ENCODE data around the gene NDST4. TPM values are rescaled to one million over a fixed set of nuclear protein-coding genes. Genes with fewer than 3 reads are reported as not detected.

Gene NDST4
- total and polyA plus RNA-seq, 4 donors: not detected

- 90% methylated on average over 1 of the region's 1 CpG for WGBS
- Histone ChIP-seq H3K9me3 (ENCODE audit: control insufficient read depth in 4 of 4, low read length in 3 of 4) (no peaks in the 10 kb centered on the region), H3K4me1 (ENCODE audit: control insufficient read depth in 4 of 4, insufficient read depth in 4 of 4, low read length in 3 of 4) (peaks cover 0 to 2% (median 0%) of the 10 kb centered on the region in 4 donors), H3K4me3 (ENCODE audit: low read depth in 1 of 3, low read length in 3 of 3) (no peak overlapping the region), H3K9ac (ENCODE audit: low read depth in 1 of 2, low read length in 2 of 2) (no peak overlapping the region), H3K27ac (ENCODE audit: low read depth in 1 of 2, low read length in 2 of 2) (no peak overlapping the region), H3K27me3 (ENCODE audit: control insufficient read depth in 4 of 4, insufficient read depth in 4 of 4, low read length in 3 of 4) (no peaks in the 10 kb centered on the region), H3K36me3 (ENCODE audit: control insufficient read depth in 4 of 4, insufficient read depth in 3 of 4, low read depth in 1 of 4, low read length in 3 of 4) (no peaks in the 10 kb centered on the region)
- no peak for DNase-seq (ENCODE audit: low spot score)
- TF ChIP-seq YY1 (IDR thresholded peaks at IDR 0.05) (no peak), HNF4A (conservative IDR thresholded peaks at IDR 0.05) (no peak), EGR1 (IDR thresholded peaks at IDR 0.05; ENCODE audit: low read depth in 2 of 2) (no peak), ZBTB33 (IDR thresholded peaks at IDR 0.05) (no peak), GABPA (IDR thresholded peaks at IDR 0.05 in 1 of 2, conservative IDR thresholded peaks at IDR 0.05 in 1 of 2) (no peak), FOXA1 (IDR thresholded peaks at IDR 0.05) (no peak), FOXA2 (IDR thresholded peaks at IDR 0.05) (no peak), RXRA (IDR thresholded peaks at IDR 0.05) (no peak), SP1 (IDR thresholded peaks at IDR 0.05) (no peak), TAF1 (conservative IDR thresholded peaks at IDR 0.05) (no peak), RAD21 (IDR thresholded peaks at IDR 0.05) (no peak), NR2F2 (IDR thresholded peaks at IDR 0.05) (no peak), ATF3 (IDR thresholded peaks at IDR 0.05) (no peak), JUND (IDR thresholded peaks at IDR 0.05) (no peak), HNF4G (IDR thresholded peaks at IDR 0.05) (no peak)
- TF ChIP-seq, protein P1, sequence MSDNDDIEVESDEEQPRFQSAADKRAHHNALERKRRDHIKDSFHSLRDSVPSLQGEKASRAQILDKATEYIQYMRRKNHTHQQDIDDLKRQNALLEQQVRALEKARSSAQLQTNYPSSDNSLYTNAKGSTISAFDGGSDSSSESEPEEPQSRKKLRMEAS (IDR thresholded peaks at IDR 0.05): no peak
- TF ChIP-seq, protein P2, sequence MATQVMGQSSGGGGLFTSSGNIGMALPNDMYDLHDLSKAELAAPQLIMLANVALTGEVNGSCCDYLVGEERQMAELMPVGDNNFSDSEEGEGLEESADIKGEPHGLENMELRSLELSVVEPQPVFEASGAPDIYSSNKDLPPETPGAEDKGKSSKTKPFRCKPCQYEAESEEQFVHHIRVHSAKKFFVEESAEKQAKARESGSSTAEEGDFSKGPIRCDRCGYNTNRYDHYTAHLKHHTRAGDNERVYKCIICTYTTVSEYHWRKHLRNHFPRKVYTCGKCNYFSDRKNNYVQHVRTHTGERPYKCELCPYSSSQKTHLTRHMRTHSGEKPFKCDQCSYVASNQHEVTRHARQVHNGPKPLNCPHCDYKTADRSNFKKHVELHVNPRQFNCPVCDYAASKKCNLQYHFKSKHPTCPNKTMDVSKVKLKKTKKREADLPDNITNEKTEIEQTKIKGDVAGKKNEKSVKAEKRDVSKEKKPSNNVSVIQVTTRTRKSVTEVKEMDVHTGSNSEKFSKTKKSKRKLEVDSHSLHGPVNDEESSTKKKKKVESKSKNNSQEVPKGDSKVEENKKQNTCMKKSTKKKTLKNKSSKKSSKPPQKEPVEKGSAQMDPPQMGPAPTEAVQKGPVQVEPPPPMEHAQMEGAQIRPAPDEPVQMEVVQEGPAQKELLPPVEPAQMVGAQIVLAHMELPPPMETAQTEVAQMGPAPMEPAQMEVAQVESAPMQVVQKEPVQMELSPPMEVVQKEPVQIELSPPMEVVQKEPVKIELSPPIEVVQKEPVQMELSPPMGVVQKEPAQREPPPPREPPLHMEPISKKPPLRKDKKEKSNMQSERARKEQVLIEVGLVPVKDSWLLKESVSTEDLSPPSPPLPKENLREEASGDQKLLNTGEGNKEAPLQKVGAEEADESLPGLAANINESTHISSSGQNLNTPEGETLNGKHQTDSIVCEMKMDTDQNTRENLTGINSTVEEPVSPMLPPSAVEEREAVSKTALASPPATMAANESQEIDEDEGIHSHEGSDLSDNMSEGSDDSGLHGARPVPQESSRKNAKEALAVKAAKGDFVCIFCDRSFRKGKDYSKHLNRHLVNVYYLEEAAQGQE (IDR thresholded peaks at IDR 0.05): no peak
- TF ChIP-seq, protein P3, sequence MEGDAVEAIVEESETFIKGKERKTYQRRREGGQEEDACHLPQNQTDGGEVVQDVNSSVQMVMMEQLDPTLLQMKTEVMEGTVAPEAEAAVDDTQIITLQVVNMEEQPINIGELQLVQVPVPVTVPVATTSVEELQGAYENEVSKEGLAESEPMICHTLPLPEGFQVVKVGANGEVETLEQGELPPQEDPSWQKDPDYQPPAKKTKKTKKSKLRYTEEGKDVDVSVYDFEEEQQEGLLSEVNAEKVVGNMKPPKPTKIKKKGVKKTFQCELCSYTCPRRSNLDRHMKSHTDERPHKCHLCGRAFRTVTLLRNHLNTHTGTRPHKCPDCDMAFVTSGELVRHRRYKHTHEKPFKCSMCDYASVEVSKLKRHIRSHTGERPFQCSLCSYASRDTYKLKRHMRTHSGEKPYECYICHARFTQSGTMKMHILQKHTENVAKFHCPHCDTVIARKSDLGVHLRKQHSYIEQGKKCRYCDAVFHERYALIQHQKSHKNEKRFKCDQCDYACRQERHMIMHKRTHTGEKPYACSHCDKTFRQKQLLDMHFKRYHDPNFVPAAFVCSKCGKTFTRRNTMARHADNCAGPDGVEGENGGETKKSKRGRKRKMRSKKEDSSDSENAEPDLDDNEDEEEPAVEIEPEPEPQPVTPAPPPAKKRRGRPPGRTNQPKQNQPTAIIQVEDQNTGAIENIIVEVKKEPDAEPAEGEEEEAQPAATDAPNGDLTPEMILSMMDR (IDR thresholded peaks at IDR 0.05; ENCODE audit: low read depth, low read length, missing input control): no peak
Observed at GRCh38 chr4:114976901-114977300, 136.5 kb downstream of the NDST4 start.

Data from liver (tissue), 9 donors.